NCI-H1105 (cell line): ENCODE measurements around the gene COG6.

Experiments used
- DNase-seq: peaks from one replicate; lab custom pipeline; 2025; lab: John Stamatoyannopoulos, UW

The COG6 gene

DNA sequence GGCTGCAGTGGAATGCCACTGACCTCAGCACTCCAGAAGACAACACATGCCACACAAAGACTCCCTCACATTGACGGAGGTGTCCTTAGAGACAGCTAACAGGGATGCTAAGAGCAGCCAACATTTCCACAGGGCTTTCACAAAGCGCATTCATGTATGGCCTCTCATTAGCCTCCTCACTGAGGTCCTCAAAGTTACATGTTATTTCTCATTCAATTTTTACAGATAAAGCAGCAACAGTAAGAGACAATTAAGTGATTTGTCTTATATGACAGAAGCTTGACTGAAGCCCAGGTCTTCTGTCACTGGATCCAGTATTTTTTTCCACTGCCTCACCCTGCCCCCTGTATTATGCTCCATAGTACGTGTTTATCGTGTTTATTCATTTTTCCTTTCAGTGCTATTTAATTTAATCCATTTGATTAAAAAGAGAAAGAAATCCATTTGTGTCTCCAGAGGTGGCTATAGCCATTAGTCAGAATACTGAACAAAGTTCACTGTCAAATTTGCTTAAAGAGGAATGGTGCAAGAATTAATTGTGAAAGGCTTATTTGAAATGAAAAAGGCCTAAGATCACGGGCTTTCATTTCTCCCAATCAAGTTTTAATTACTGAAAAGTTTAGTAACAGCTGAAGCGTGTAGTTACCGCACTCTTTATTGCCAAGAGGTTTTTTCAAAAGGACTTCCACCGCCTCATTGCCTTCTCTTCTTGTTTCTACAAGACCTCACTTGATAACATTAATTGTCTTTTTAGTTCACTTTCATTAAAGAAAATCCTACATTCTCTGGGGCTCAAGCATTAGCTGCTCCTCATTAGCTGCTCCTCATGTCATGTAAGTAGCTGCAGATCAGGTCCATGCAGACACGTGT lies 115.0 kb downstream of the COG6 start:
- no peak for DNase-seq

DNA sequence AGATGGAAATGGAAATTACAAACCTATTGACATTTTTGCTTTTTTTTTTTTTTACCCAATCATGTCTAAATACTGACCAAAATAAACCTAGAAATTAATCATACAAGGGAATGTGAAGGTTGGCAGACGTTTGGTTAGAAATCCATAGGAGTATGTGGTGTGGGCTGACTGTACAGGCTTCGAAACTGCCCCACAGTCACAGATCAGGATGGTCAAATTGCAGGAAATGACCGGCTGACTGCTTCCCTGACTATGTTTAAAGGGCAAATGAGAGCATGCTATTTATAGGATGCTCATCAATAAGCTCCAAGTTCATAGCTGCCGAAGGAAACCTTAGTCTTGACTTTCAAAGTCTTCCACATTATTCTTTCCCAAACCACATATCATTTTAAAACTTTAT lies 118.4 kb downstream of the COG6 start:
- DNase-seq, result no peak

DNA sequence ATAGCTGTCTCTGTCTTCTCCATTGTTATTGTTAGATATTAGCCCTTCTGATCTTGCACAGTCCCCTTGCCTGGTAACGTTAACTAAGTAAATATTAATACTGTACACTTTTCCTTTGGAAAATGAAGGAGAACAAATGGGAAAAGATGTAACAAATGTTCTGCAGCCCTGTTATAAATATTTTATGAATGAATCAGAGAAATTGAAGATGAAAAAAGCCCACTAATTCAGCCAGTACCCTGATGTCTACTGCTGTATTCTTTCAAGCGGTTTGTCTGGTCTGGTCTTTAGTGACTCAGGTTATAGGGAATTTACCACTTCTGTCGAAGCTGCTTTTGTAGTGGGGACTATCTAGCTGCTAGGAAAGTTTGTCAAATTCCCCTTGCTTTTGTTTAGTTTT lies 121.0 kb downstream of the COG6 start:
- DNase-seq, result no peak

DNA sequence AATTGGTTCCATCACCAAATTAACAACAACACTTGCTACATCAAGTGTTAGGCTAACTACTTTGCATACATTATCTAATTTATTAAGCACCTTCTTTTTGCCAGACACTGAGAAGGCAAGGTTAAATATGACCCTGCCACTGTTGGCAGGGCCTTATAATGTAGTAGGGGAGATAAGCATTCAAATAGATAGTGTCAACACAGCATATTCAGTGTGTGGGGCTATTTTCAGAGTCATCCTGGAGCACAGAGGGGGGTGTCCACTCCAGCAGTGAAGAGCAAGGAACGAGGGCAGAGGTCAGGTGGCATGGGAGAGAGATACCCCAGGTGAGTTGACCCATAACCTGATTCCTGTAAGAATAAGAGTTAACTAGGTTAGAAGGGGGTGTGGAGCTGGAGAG lies 121.6 kb downstream of the COG6 start:
- no peak for DNase-seq

DNA sequence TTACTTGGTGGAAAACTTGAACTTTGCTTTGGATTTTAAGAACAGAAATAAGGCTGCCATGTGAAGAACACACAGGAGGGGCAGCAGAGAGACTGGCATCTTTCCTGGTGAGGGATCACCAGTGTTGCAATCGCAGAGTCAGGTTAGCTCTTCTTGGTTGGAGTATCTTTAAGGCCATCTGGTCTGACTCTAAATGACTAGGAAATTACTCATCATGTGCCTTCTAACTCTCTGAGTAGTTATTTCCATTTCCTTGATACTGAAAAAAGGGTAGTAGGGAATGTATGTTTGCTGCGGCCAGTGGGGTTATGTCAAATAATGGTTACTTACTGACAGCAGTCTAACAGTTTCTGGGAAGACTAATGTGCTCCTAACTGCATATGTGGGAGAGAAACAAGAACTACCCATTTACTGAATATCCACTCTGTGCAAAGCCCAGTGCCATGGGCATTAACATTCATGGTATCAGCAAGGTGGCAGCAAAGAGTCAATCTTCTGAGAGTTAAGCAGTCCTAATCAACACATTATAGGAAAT lies 122.1 kb downstream of the COG6 start:
- no peak for DNase-seq

DNA sequence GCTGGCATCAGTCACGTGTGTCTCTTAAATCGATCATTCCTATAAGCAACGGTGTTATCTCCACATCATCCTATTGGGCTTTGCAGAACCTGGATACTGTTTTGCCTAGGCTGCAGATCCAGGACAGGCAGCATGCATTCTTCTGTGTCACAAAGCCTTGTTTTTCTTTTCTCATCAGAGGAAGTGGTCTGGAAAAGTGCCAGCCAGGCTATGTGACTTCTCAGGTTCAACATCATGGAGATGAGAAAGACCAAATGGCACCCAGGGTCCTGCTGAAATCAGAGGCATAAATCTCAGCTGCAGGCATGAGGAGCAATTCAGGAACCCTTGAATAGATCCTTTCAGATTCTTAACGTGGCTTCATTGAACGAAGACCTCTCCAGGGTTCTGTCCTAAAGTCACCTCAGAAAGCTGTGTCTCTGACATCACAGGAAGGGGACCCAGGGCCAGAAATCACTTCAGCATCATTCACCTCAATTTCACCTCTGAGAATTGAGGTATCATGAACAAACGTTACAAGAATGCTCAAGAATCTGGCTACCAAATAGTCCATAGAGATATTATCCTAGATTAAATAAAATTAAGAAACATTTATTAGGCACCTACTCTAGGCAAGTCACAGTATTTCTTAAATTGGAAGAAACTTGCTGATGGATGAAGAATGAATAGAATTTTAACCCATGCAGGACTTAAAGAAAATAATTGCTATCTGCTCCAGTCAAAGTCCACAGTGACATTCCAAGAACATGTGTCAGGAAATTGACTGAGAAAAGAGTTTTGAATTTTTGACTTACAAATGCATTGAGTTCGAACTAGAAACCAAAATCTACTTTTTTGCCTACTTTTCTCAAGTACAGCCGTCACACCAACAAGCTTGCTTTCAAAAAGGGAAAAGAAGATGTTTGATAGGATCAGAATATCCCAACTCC lies 124.1 kb downstream of the COG6 start:
- no peak for DNase-seq

DNA sequence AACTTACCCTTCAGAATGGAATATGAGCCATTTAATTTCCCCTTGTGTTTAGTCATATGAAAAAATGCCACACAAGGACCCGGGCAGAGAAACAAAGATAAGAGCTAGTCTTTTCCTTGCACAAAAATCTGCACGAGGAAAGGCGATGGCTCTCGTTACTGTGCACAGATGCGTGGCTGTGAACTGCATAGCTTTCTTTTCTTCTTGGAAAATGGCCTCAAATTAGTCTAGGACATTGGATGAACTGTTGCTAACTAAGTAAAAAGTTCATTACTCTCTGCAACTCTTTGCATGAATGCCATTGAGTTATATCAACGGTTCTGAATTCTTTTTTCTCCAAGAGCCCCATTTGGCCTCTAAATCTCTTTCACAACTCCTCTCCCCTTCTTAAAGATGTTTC lies 125.2 kb downstream of the COG6 start:
- no peak for DNase-seq

DNA sequence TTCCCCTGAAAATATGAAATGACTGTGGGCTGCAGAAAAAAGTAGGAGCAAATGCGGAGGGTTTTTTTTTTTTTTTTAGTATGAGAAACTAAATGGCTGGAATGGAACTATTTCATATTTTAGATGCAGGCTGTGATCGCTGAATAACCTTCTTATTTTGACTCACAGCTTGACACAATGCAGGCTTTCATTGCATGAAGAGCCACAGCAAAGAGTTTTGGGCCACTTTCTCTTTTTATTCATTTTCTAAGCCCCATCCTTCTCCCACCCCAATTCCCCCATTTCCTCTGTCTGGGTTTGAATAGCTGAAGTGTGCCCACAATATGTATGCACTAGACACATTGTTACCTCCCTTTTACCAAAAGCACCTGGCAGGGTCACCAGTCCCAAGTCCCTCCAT lies 125.9 kb downstream of the COG6 start:
- no peak for DNase-seq

DNA sequence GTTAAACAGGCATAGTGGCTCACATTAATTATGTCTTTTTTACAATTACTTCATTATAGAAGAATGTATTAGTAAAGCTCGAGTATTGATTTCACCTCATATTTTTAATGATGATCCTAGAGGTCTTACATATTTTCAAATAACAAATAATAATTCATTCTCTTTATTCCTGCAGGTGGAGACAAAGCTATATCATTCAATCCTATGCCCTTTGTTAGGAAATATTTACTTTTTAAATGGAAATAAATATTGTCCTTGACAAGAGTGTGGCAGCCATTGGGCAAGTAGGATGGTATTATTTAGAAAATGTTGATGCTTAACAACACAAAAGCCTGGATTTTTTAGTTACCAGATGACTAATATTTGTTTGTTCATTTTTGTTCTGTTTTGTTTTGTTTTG lies 127.6 kb downstream of the COG6 start:
- DNase-seq, result no peak

DNA sequence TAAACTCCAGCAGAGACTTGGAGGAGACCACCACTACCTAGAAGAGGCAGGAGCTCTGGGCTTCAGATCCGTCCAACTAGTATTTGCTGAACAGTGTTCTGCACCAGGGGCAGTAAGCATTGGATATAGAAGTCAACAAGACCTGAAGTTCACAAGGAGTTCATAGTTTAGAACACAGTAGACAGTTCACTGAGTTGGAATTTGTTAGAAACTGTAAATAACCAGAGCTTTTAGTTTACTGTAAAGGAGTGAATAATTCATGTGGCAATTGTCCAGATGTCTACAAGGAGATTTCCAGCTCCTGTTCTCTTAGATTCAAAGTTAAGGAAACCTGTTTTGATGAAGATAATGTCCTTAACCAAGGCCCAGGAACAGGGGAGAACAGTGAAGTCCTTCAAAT lies 128.9 kb downstream of the COG6 start:
- DNase-seq, result no peak

DNA sequence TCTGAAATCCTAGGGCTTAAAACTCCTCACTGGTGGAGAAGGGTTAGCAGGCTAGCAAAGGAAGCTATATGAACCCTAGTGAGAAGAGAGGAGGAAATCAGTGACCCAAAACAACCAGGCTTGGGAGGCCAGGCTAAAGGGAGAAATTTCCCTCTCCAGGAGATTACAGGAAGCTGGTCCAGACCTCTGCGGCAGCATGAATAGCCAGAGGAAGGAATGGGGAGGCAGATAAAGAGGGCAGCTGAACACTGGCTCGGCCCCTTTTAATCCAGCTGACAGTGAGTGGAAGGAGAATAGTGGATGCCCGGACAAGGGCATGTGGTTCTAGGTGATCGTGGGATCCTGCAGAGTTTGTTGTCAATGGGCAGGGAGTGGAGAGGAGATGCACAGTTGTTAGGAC lies 130.6 kb downstream of the COG6 start:
- no peak for DNase-seq

DNA sequence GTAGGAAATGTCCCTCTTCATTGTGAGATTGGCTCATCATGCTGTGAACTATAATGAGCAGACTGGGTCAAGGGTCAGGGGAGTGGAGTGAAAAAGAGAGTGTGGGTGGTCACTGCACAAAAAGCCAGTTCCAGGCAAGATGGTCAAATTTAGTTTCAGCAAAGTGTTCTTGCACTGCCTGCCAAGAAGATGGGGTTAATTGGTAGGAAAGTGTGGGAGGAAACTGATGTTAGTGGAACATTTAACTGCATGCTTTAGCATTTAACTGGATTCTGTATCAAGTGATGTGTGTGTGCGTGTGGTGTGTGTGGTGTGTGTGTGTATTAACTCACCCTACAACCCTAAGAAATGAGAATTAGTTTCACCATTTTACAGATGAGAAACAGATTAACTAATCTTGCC lies 131.6 kb downstream of the COG6 start:
- DNase-seq, result no peak

DNA sequence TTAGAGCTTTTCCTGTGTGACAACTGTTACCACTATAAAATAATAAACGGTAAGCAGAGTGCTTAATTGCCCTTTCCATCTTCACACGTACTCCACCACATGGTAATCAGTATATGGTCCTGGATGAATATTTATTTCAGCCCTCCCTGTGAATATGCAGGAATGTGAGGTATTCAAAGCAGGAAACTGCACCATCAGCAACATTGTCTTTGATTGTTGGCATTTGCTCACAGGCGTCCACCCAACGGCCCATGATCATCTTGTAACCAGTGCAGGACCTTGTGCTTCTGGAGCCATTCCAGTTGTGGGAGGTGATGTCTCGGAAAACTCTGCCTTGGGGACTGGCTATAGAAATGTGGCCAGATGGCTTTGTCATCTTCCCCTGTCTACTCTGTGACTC lies 132.6 kb downstream of the COG6 start:
- no peak for DNase-seq

DNA sequence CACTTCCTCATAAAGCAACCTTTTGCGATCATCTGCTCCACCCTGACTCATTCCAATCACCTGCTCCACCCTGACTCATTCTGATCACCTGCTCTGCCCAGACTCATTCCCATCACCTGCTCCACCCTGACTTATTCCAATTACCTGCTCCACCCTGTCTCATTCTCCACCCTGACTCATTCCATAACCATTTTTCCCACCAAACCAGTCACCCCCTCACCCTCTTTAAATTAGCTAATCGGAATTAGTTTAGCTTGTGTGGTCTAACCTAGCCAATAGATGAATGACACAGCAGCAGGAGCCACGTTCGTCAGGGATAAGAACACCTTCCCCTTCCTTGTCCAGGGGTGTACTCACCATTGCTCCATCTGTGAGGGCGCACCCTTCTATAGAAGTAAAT lies 134.0 kb downstream of the COG6 start:
- DNase-seq, result no peak
